Bronchus fibroblast of lung (primary cell): ENCODE measurements around the gene NUP58. TPM values are rescaled to one million over a fixed set of nuclear protein-coding genes. Genes with fewer than 3 reads are reported as not detected.

ENCODE experiments used
- total RNA-seq: library from RNA; depleted of rRNA; stranded (reverse); fragments of >200 nt; gene quantifications from 2 replicates; pipeline ENCODE4 v1.2.3, GENCODE V29; 2015

Gene NUP58
- total RNA-seq = 35.5 and 39.2 TPM in 2 replicates

GRCh38 chr13:25301347-25302113 is at the start of gene NUP58:
Gene NUP58 (plus strand): TSS chr13:25301625. CDS start chr13:25301774, 149 bp downstream.

DNA sequence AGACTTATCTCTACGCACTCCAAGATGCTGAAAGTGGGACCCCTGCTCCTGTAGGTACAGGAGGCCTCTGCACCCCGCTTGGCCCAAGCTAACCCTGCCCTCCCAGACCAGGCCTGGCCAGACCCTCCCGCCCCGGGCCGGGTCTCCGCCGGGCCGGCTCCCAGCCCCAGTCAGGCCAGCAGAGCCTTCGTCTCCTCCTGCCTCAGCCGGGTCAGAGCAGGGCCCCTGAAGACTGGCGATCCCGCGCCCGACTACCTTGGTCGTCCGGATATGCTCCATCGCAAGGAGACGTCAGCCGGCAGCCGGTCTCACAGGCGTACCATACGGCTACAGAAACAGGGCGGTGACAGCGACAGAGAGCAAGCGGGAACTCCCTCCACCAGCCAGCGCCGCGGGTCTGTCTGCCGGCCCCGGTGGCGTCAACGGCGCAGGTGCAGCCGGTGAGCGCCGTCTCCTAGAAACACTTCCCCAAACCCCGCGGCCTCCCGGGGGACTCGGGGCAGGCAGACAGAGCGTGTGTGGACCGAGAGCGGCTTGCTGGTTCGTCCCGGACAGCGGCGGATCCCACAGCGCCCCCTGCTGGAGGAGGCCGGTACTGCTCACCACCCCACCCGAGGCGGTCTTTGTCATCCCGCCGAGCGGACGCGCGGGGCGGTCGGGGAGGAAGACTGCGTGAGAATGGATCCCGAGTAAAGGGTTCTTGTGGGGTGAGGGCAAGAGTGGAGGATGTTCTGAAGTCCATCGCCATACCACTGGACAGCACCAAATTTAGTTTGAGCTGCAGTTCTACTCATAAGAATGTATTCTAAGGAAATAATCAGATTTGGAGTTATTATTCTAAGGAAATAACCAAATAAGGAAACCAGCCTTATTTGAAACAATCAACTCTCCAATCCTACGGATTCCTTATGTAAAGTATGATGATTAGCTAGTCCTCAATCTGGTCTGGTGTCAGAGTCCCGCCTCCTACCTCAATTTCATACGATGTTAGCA is 14.2 kb upstream of the NUP58 start, which contains the start of gene MTMR6:
MTMR6 (minus strand) TSS at position 520 of the 993 bp plus-strand sequence; CDS start at position 279, 241 bp downstream.

GRCh38 chr13:25371875-25372283 is 70.5 kb downstream of the NUP58 start, which contains the start of gene ATP8A2:
Gene ATP8A2 (plus strand): TSS chr13:25371974. CDS start chr13:25372213, 239 bp downstream.

Other genes with a start within 250 kb of the NUP58 start
- under 0.01 TPM in 1 of 2 replicates, not detected in the other for gene PABPC3, start 205.5 kb upstream of the NUP58 start, total RNA-seq
- gene AMER2, start 129.3 kb upstream of the NUP58 start, total RNA-seq = not detected in 2 replicates
- gene MTMR6, start 14.1 kb upstream of the NUP58 start, total RNA-seq = 17.2 and 19.7 TPM in 2 replicates
- gene ATP8A2, start 70.3 kb downstream of the NUP58 start, total RNA-seq = 0.45 and 0.50 TPM in 2 replicates